ENCODE measurements around the gene GPR21. TPM values are rescaled to one million over a fixed set of nuclear protein-coding genes. Genes with fewer than 3 reads are reported as not detected.
A peak's percentile ranks its signal among the peaks of the same experiment; 100 is the strongest.

The GPR21 gene
- total RNA-seq (1 to 10 TPM in 1 of 2 donors, not detected in 1; 1.6 TPM), total RNA-seq (0.38 to 1.2 reads per million in 2 donors)

- H3K27me3 Mint-ChIP-seq: no peaks in the 10 kb centered on the region
- peaks cover 19% of the 10 kb centered on the region for H3K4me1 Mint-ChIP-seq
- DNase-seq: no peak
- ATAC-seq: no peak
- H3K4me3 Mint-ChIP-seq: no peak within 1 kb of the TSS
- peaks cover 16% of the 10 kb centered on the region for H3K36me3 Mint-ChIP-seq (ENCODE audit: low read depth)
- H3K9me3 ChIP-seq (ENCODE audit: control insufficient read depth, low read length, poor library complexity, severe bottlenecking): no peaks in the 10 kb centered on the region
- peak within 1 kb of the TSS; percentile 14 for H3K27ac Mint-ChIP-seq
Observed at GRCh38 chr9:123033352-123033751, at the start of gene GPR21. TSS of gene GPR21 (plus strand) at chr9:123033667. CDS start at chr9:123034567, 900 bp downstream.

DNA sequence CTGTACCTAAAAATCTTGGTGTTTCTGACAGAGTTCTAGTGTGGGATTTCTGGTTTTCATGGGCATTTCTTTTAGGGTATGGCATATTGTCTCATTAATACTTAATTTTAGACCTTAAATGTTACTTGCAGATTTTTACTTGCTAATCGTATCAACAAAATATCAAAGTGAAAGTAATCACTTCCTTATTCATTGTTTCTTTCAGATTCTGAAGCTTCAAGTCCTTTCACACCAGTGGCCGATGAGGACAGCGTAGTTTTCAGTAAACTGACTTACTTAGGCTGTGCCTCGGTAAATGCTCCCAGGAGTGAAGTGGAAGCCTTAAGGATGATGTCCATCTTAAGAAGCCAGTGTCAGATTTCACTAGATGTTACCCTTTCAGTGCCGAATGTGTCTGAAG lies 47.5 kb upstream of the GPR21 start:
- no peaks in the 10 kb centered on the region for H3K27me3 Mint-ChIP-seq
- no peaks in the 10 kb centered on the region for H3K9me3 ChIP-seq (ENCODE audit: control insufficient read depth, low read length, poor library complexity, severe bottlenecking)
- DNase-seq (no peak), ATAC-seq (no peak)
- no peaks in the 10 kb centered on the region for H3K4me1 Mint-ChIP-seq
- peaks cover 3% of the 10 kb centered on the region for H3K36me3 Mint-ChIP-seq (ENCODE audit: low read depth)
- H3K27ac Mint-ChIP-seq: no peak overlapping the region
- no peak overlapping the region for H3K4me3 Mint-ChIP-seq

GRCh38 chr9:122988141-122988540 lies 45.3 kb upstream of the GPR21 start:
- no peak for DNase-seq
- Mint-ChIP-seq H3K4me3 (no peak overlapping the region), H3K36me3 (ENCODE audit: low read depth) (peaks cover 3% of the 10 kb centered on the region), H3K27me3 (no peaks in the 10 kb centered on the region), H3K4me1 (no peaks in the 10 kb centered on the region), H3K27ac (no peak overlapping the region)
- ATAC-seq: no peak
- no peaks in the 10 kb centered on the region for H3K9me3 ChIP-seq (ENCODE audit: control insufficient read depth, low read length, poor library complexity, severe bottlenecking)

DNA sequence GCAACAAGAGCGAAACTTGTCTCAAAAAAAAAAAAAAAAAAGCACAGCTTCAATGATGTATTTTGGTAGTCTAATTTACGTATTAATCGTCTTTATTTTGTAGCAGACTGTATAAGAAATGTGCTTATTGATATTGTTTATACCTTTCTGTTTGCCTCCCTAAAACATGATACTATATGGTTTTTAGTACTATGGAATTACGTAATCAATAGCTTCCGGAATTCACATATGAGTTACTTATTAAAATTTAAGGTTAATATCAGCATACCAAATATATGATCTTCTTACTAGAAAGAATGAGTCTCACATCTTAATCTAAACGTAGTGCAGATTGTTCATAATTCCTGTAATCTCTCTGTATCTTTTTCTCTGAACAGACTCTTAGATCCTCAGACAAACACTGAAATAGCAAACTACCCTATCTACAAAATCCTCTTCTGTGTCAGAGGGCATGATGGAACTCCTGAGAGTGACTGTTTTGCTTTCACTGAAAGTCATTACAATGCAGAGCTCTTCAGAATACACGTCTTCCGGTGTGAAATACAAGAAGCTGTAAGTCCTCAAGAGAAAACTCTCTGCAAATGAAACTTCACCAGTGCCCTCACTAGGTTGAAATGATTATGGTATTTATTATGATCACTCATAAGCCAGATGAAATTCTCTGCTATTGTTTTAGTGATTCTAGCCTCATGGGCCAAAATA lies 44.4 kb upstream of the GPR21 start:
- DNase-seq (no peak), ATAC-seq (no peak)
- no peaks in the 10 kb centered on the region for H3K27me3 Mint-ChIP-seq
- H3K4me1 Mint-ChIP-seq: no peaks in the 10 kb centered on the region
- H3K9me3 ChIP-seq (ENCODE audit: control insufficient read depth, low read length, poor library complexity, severe bottlenecking): no peaks in the 10 kb centered on the region
- no peak overlapping the region for H3K27ac Mint-ChIP-seq
- no peak overlapping the region for H3K4me3 Mint-ChIP-seq
- peaks cover 3% of the 10 kb centered on the region for H3K36me3 Mint-ChIP-seq (ENCODE audit: low read depth)

DNA sequence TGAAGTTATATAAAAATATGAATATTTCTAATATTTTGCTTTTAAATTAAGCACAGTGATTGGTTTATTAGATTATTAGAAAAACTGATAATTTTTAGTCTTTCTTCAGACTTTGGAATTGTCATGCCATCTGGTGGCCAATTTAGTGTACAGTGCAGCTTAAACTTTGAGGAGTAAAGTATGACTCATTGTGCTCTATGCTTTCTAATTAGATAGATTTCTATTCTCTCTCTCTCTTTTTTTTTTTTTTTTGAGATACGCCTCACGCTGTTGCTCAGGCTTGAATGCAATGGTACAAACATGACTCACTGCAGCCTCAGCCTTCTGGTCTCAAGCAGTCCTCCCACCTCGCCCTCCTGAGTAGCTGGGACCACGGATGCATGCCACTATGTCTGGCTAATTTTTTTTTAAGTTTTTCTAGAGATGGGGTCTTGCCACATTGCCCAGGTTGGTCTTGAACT lies 42.1 kb upstream of the GPR21 start:
- ATAC-seq (peak; percentile 74), DNase-seq (peak in 1 of 3 donors; percentile 10)
- Mint-ChIP-seq H3K36me3 (ENCODE audit: low read depth) (no peaks in the 10 kb centered on the region), H3K4me3 (no peak overlapping the region), H3K27me3 (no peaks in the 10 kb centered on the region), H3K27ac (peak overlapping the region; percentile 8), H3K4me1 (no peaks in the 10 kb centered on the region)
- no peaks in the 10 kb centered on the region for H3K9me3 ChIP-seq (ENCODE audit: control insufficient read depth, low read length, poor library complexity, severe bottlenecking)

DNA sequence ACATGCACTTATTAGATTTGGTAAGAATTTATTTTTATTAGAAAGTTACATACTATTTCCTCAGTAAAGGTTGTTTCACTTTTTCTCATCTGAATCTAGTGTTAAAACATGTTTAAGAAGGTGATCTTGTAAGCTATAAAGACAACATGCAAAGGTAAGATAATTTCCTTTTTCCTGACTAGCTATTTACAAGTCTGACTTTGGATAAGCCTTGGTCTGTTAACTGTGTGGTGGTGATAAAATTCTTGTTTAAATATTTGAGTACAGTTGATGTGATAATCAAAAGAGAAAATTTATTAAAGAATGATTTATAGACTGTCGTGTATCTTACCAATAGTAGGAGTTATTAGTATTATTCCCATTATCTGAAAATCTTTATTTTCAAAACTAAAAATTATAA lies 36.9 kb upstream of the GPR21 start:
- Mint-ChIP-seq H3K4me1 (peaks cover 3% of the 10 kb centered on the region), H3K36me3 (ENCODE audit: low read depth) (peaks cover 6% of the 10 kb centered on the region), H3K4me3 (no peak overlapping the region), H3K27me3 (no peaks in the 10 kb centered on the region), H3K27ac (no peak overlapping the region)
- no peaks in the 10 kb centered on the region for H3K9me3 ChIP-seq (ENCODE audit: control insufficient read depth, low read length, poor library complexity, severe bottlenecking)
- no peak for ATAC-seq
- DNase-seq: no peak

- ATAC-seq (no peak), DNase-seq (no peak)
- Mint-ChIP-seq H3K4me3 (no peak overlapping the region), H3K4me1 (peaks cover 3% of the 10 kb centered on the region), H3K36me3 (ENCODE audit: low read depth) (peaks cover 6% of the 10 kb centered on the region), H3K27ac (no peak overlapping the region), H3K27me3 (no peaks in the 10 kb centered on the region)
- H3K9me3 ChIP-seq (ENCODE audit: control insufficient read depth, low read length, poor library complexity, severe bottlenecking): no peaks in the 10 kb centered on the region
Observed at GRCh38 chr9:122998448-122998847, 35.0 kb upstream of the GPR21 start.

- ATAC-seq (no peak), DNase-seq (no peak)
- Mint-ChIP-seq H3K4me1 (peaks cover 3% of the 10 kb centered on the region), H3K27ac (peak overlapping the region; percentile 66), H3K36me3 (ENCODE audit: low read depth) (peaks cover 6% of the 10 kb centered on the region), H3K4me3 (no peak overlapping the region), H3K27me3 (no peaks in the 10 kb centered on the region)
- no peaks in the 10 kb centered on the region for H3K9me3 ChIP-seq (ENCODE audit: control insufficient read depth, low read length, poor library complexity, severe bottlenecking)
Observed at GRCh38 chr9:123000371-123001068, 32.9 kb upstream of the GPR21 start.

- DNase-seq: no peak
- Mint-ChIP-seq H3K27me3 (no peaks in the 10 kb centered on the region), H3K36me3 (ENCODE audit: low read depth) (peaks cover 8% of the 10 kb centered on the region), H3K4me1 (peaks cover 3% of the 10 kb centered on the region), H3K27ac (no peak overlapping the region), H3K4me3 (no peak overlapping the region)
- ATAC-seq: no peak
- no peaks in the 10 kb centered on the region for H3K9me3 ChIP-seq (ENCODE audit: control insufficient read depth, low read length, poor library complexity, severe bottlenecking)
Observed at GRCh38 chr9:123002754-123003153, 30.7 kb upstream of the GPR21 start.

DNA sequence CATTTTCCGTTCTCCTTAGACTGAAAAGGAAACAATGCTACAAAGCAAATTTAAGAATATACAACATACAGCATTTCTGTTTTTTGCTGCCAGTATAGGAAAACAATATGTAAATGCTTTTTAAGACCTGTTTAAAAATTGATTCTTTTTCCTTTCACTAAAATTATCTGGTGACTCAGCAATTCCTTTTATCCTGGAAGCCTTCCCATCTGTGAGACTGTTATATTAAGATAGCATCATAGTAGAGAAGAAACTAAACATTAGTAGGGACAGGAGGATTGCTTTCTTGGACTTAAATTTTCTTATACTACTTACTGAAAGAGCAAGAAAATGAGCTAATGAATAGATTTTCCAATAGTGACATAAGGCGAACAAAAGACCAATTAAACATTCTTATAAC lies 30.0 kb upstream of the GPR21 start:
- H3K9me3 ChIP-seq (ENCODE audit: control insufficient read depth, low read length, poor library complexity, severe bottlenecking): no peaks in the 10 kb centered on the region
- Mint-ChIP-seq H3K36me3 (ENCODE audit: low read depth) (peaks cover 8% of the 10 kb centered on the region), H3K27ac (no peak overlapping the region), H3K27me3 (no peaks in the 10 kb centered on the region), H3K4me1 (peaks cover 3% of the 10 kb centered on the region), H3K4me3 (no peak overlapping the region)
- DNase-seq: no peak
- ATAC-seq: no peak

DNA sequence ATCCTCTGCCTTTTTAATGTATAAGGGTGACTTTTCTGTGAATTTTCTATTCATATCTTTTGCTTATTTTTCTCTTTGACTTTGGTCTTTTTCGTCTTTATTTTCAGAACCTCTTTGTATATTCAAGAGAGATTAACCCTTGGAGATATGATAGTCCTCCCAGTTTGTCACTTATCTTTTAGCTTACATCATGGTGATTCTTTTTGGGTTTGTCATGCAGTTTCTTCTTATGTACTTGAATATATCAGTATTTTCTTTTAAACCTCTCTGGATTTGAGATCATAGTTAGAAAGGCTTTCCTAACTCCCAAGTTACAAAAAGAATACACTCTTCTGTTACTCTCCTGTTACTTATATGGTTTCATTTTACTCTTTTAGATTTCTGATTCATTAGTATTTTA lies 27.5 kb upstream of the GPR21 start:
- H3K4me1 Mint-ChIP-seq: no peaks in the 10 kb centered on the region
- peaks cover 4% of the 10 kb centered on the region for H3K36me3 Mint-ChIP-seq (ENCODE audit: low read depth)
- no peak for DNase-seq

DNA sequence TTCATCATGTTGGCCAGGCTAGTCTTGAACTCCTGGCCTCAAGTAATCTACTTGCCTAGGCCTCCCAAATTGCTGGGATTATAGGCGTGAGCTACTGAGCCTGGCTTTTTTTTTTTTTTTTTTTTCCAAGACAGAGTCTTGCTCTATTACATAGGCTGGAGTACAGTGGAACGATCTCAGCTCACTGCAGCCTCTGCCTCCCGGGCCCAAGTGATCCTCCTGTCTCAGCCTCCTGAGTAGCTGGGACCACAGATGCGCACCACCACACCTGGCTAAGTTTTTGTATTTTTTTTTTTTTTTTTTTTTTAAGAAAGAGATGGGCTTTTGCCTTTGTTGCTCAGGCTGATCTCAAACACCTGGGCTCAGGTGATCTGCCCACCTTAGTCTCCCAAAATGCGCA lies 26.2 kb upstream of the GPR21 start:
- H3K9me3 ChIP-seq (ENCODE audit: control insufficient read depth, low read length, poor library complexity, severe bottlenecking): no peaks in the 10 kb centered on the region
- DNase-seq: no peak
- H3K4me1 Mint-ChIP-seq: no peaks in the 10 kb centered on the region
- no peak overlapping the region for H3K27ac Mint-ChIP-seq
- H3K4me3 Mint-ChIP-seq: no peak overlapping the region
- no peak for ATAC-seq
- H3K27me3 Mint-ChIP-seq: no peaks in the 10 kb centered on the region
- peaks cover 10% of the 10 kb centered on the region for H3K36me3 Mint-ChIP-seq (ENCODE audit: low read depth)

More for the DNA sequence above, 27.5 kb upstream of the GPR21 start:
- Mint-ChIP-seq H3K4me3 (no peak overlapping the region), H3K27me3 (no peaks in the 10 kb centered on the region), H3K27ac (no peak overlapping the region)
- ATAC-seq: no peak
- no peaks in the 10 kb centered on the region for H3K9me3 ChIP-seq (ENCODE audit: control insufficient read depth, low read length, poor library complexity, severe bottlenecking)

DNA sequence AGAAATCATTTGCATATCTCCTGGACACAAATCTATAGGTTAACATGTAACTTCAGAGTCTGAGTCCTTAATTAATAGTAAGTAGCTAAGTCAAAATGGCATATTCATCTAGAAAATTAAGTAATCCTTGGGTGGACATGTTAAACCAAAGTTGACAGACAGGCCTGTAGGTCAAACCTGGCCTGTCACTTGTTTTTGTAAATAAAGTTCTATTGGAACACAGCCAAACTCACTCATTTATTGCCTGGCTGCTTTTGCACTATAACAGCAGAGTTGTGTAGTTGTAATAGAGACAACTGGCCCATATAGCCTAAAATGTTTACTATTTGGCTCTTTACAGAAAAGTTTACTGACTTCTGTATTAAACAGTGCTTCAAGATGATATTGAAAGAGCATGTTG lies 24.6 kb upstream of the GPR21 start:
- no peaks in the 10 kb centered on the region for H3K9me3 ChIP-seq (ENCODE audit: control insufficient read depth, low read length, poor library complexity, severe bottlenecking)
- Mint-ChIP-seq H3K4me3 (no peak overlapping the region), H3K27me3 (no peaks in the 10 kb centered on the region), H3K27ac (no peak overlapping the region), H3K4me1 (no peaks in the 10 kb centered on the region), H3K36me3 (ENCODE audit: low read depth) (peaks cover 13% of the 10 kb centered on the region)
- DNase-seq: no peak
- no peak for ATAC-seq

- Mint-ChIP-seq H3K27ac (no peak overlapping the region), H3K4me1 (no peaks in the 10 kb centered on the region), H3K27me3 (no peaks in the 10 kb centered on the region), H3K36me3 (ENCODE audit: low read depth) (peaks cover 14% of the 10 kb centered on the region), H3K4me3 (no peak overlapping the region)
- H3K9me3 ChIP-seq (ENCODE audit: control insufficient read depth, low read length, poor library complexity, severe bottlenecking): no peaks in the 10 kb centered on the region
- no peak for ATAC-seq
- DNase-seq: no peak
Observed at GRCh38 chr9:123011380-123011779, 22.1 kb upstream of the GPR21 start.
